LoVo (cell line): ENCODE results near the gene CAMK2D.

Experiments used
- DNase-seq: peaks from one replicate; pipeline ENCODE4 v3.0.0-alpha.2; 2016; ENCODE audit warnings: low spot score

CAMK2D gene

GRCh38 chr4:113524096-113524495, 237.4 kb downstream of the CAMK2D start:
- no peak for DNase-seq

- no peak for DNase-seq
Observed at GRCh38 chr4:113522433-113522832, 239.1 kb downstream of the CAMK2D start.

DNA sequence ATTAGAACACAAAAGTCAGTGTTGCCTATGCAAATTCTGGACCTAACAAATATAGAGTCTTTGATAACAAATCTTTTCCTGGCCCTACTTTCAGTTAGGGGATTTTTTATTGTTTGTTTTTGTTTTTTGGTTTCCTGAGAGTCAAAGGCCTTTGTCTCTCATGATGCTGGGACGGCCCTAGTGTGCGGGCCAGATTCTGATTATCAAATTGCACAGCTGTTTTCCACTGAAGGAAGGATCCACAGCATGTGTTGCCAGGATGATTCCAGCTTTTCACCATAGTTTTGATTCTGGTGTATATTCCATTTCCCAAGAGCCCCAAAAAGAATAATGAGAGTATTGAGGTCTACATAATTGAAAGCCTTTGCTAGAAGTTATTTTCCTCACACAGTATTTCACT, 248.2 kb downstream of the CAMK2D start:
- no peak for DNase-seq

DNA sequence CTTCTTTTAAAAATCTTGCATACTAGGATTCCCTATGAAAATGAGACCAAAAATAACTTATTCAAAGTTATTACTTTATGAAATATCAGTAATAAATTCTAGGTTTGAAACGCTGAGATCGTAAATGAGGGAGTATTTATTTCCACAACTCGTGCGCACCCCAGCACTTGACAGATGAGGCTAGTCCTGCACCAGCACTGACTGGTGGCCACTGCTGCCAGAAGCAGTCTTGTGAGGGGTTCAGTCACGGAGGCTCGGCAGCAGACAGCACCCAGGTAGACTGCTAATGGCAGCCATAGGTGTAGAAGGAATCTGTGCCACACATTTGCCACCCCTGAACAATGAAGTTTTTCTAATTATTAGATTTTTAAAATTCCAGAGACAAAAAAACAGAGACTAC, 248.7 kb downstream of the CAMK2D start:
- no peak for DNase-seq

GRCh38 chr4:113511944-113512343, 249.6 kb downstream of the CAMK2D start:
- DNase-seq = no peak

DNA sequence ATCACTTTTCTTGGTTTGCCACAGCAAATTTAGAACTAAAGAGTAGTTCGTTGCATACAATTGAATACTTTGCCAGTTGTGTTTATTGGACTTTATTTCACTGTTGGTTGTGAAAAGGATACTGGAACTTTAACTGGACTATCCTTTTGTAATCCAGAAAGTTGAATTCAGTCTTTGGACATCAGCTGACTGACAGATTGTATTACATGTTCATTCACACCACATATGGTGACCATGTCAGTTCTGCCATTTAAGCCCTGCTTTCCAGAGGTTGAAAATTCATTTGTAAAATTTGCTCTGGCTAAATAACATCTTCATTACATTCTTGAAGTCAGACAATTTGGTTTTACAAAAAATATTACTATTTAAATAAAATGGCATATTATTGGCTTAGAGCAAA, 251.7 kb downstream of the CAMK2D start:
- DNase-seq = no peak

GRCh38 chr4:113505044-113505443, 256.5 kb downstream of the CAMK2D start:
- DNase-seq = no peak

GRCh38 chr4:113504422-113504821, 257.1 kb downstream of the CAMK2D start:
- DNase-seq = no peak

DNA sequence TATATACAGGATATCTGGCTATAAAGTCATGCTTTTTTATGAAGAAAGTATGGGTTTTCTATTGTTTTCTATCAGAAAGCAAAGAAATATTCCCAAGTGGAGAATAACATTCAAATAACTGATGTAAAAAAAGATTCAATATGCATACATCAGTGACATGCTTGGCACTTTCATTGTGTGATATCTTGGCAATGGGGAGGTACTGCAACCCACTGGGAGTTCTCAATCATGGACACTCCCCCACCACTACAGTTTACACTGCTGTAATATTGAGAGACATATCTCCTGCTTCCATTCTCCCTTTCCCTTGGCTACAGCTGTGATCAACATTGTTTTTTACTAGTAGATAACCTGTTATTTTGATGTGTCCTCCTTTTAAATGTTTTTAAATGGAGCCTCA, 257.8 kb downstream of the CAMK2D start:
- DNase-seq = no peak

DNA sequence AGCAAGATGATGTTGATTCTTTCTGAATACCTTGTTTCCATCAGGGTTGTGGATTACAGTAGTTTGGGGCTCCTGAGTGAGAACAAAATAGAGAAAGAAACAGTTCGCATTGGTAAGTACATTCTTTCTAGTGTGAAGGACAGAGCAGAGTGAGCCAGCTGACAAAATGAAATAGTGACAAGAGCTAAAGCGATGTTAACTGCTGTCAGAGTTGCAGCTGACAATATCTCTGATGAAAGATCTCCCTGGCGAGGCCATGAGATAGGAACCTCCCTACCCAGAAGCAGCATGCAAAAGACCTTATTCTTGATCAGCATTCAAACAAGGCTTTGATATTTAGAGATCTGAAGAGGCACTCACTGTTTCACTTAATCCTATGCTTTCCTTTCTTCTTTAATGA, 258.6 kb downstream of the CAMK2D start:
- no peak for DNase-seq

DNA sequence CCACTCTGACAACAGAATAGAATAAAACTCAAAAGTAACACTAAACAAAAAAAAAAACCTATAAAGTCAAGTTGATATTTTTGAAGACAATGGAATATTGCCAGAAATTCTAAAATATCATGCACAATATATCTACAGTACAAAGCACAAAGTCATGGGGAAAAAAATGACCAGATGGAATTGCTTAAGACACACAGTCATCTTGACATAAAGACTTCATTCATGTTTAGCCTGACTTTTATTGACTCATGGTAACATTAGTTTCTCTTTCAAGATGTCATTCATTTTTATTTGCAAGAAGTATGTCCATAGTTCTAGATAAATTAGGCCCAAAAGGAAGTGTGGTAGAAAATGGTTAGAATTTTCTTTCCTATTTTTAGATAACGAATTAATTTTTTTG, 259.1 kb downstream of the CAMK2D start:
- no peak for DNase-seq

GRCh38 chr4:113500424-113500823, 261.1 kb downstream of the CAMK2D start:
- DNase-seq = no peak

- DNase-seq = no peak
Observed at GRCh38 chr4:113499696-113500095, 261.8 kb downstream of the CAMK2D start.

DNA sequence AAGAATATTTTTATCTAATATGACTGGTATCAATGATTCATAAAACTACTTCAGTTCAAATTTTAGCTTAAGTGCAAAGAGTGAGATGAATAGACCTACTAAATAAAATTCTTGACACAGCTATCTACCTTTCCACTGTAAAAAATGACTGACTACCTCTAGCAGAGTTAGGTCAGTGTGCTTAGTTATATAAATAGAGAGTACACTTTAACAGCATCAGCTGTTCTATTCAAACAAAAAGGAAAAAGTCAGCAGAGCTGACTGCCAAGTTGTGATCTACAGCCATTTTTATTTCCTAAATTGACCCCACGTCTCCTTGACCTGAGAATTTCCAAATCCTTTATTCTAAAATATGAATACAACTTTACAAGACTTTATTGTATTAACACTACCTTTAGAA, 262.4 kb downstream of the CAMK2D start:
- no peak for DNase-seq

DNA sequence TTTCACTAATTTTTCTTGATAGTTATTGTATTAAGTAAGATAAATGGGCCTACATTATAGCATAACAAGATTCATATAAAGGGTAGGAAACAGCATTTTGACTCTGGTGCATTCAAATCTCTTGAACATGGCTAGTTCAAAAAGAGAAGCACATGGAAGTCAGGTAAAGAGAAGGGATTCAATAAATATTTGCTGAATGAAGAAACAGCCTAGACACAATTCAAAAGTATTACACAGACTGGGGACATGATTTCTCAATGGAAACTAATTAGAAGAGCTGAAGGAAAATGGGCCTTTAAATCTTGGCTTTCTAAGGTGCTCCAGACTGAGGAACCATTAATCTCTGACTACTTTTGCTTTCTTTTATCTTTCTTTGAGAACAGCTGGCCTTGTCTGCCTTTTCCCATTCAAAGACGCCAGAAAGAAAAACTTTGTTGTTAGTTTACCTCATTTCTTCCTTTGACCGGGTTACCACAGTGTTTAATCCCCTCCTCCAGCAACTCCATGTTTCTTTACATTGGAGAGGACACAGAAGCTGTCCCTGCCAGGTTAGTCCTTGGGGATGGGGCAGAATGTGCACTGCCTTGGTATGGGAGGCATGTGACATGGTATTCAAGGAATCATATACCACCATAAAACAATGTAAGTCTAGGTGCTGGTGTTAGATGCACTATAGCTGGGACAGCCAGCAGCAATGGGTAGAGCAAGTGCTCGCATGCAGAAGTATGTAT, 264.2 kb downstream of the CAMK2D start:
- no peak for DNase-seq

DNA sequence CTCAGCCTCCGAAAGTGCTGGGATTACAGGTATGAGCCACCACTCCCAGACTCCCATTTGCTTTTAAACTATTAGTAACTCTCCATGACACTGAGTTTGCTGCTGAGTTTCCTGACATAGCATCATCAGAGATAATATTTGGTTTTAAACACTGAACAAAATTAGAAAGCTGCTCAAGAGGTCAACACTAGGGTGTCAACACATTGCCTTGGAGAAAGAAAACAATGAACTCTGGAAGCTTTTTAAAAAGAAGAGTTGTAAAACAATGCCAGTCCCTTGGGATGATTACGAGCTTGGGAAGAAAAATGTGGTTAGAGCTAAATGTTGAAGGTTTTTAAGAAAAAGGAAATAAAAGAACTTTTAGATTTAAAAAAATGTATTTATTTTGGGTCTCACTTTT, 264.8 kb downstream of the CAMK2D start:
- no peak for DNase-seq

GRCh38 chr4:113495790-113496189, 265.7 kb downstream of the CAMK2D start:
- DNase-seq = no peak

- no peak for DNase-seq
Observed at GRCh38 chr4:113483131-113483530, 278.4 kb downstream of the CAMK2D start.

DNA sequence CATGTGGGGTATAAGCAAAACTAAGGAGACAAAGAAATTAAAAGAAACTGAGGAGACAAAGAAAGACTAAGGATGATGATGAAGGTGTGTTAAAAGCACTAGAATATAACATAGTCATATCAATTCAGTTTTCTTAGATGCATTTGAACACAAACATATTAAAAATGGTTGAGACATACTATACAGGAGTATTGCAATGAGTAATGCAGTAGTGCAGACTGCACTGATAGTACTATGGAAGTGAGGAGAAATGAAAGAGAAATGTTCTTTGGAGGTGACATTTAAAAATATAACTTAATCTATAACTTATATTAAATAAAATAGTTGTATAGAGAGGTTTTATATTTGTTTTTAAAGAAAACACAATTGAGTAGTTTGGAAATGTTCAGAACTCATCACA, 279.2 kb downstream of the CAMK2D start:
- no peak for DNase-seq

GRCh38 chr4:113481820-113482219, 279.7 kb downstream of the CAMK2D start:
- no peak for DNase-seq

DNA sequence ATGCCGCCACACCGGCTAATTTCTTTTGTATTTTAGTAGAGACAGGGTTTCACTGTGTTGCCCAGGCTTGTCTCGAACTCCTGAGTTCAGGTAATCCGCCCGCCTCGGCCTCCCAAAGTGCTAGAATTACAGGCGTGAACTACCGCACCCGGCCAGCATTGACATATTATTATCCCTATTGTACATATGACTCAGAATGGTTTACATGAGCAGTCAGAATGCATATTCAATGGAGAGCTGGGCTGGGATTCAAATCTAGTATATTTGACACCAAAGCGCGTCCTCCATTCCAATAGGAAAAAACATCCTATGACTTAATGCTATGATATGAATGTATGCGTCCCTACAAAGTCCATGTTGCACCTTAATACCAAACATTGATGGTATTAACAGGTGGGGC, 281.4 kb downstream of the CAMK2D start:
- no peak for DNase-seq

GRCh38 chr4:113478032-113478431, 283.5 kb downstream of the CAMK2D start:
- DNase-seq = no peak

DNA sequence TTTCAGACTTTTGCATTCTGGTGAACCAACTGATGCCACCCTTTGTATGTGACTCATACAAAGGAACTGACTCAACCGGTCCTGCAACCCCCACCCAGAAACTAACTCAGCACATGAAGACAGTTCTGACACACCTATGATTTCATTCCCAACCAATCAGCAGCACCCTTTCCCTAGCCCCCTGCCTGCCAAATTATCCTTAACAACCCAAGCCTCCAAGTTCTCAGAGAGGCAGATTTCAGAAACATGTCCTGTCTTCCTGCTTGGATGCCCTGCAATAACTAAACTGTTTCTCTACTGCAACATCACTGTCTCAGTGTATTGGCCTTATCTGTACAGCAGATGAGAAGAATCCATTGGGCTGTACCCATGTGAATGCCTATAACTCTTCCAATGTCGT, 284.7 kb downstream of the CAMK2D start:
- DNase-seq = no peak

DNA sequence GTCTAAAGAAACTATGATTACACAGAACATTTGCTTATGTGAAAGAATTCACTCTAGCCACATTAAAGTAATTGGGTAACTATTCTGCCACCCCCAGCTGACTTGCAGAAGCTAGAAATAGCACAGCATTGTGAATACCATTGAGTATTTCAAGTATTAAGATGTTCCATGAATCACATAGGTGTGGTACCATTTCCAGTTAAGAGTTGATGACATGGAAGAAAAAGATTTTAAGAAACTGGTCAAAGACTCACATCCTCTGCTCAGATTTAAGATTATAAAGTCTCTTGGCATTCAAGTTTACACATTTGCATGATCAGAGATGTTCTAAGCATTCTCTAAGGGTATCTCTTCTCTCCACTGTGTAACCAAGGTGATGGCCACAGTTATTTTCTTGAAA, 287.5 kb downstream of the CAMK2D start:
- DNase-seq = no peak

DNA sequence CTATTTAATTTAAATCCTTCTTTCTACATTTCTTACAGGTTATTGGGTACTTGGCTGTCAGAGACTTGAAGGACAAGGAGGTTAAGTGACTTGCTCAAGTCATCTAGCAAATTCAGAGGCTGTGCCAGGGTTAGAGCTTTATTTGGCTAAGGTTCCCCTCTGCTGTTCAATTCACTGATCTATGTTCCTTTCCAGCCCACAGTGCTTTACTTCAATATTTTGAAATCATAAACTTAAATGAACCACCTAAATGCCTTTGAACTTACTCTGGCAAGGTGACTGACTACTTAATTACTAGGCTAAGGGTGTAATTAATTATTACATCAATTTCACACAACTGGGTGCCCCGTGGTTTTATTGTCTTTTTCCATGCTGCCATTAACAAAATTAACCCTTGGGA, 288.7 kb downstream of the CAMK2D start:
- no peak for DNase-seq
